IPS DF 6.9 (cell line): Measurements from ENCODE around the gene EEIG2.

Source experiments
- DNase-seq: peaks from one replicate; pipeline ENCODE4 v3.0.0-alpha.2; 2013; ENCODE audit warnings: low read depth, low spot score
- H3K27ac ChIP-seq: one replicate; pipeline ENCODE4 v1.5.1; 2013; ENCODE audit warnings: low read length, control low read depth
- H3K27me3 ChIP-seq: 2 replicates; pipeline ENCODE4 v1.6.1; 2013; ENCODE audit warnings: mild to moderate bottlenecking, low read length; ENCODE audit not compliant: control insufficient read depth, insufficient read depth
- H3K36me3 ChIP-seq: 2 replicates; pipeline ENCODE4 v1.6.1; 2013; ENCODE audit warnings: low read length; ENCODE audit not compliant: control insufficient read depth, insufficient read depth
- H3K4me1 ChIP-seq: 2 replicates; pipeline ENCODE4 v1.6.1; 2013; ENCODE audit warnings: low read length; ENCODE audit not compliant: control insufficient read depth, insufficient read depth
- H3K4me3 ChIP-seq: 2 replicates; pipeline ENCODE4 v1.5.1; 2013; ENCODE audit warnings: mild to moderate bottlenecking, low read length
- H3K9me3 ChIP-seq: 2 replicates; pipeline ENCODE4 v1.6.1; 2013; ENCODE audit warnings: low read length, inconsistent platforms; ENCODE audit not compliant: control insufficient read depth, insufficient read depth
- WGBS: extraction: QIAGEN DNeasy Blood & Tissue Kit; methylation state at CpG from one replicate; pipeline ENCODE4 v1.1.7; 2013; ENCODE audit warnings: mixed read lengths, missing lambda C conversion rate; ENCODE audit not compliant: insufficient read length, insufficient coverage; 5-methylcytosine and 5-hydroxymethylcytosine counted together

The EEIG2 gene

GRCh38 chr1:108600504-108600903 lies 40.6 kb downstream of the EEIG2 start:
- H3K4me1 ChIP-seq: no peaks in the 10 kb centered on the region
- no CpG with 5 or more reads among the region's 4 CpGs for WGBS
- no peak overlapping the region for H3K4me3 ChIP-seq
- H3K36me3 ChIP-seq: no peaks in the 10 kb centered on the region
- H3K9me3 ChIP-seq: no peaks in the 10 kb centered on the region
- DNase-seq: no peak
- H3K27ac ChIP-seq: no peak overlapping the region
- no peaks in the 10 kb centered on the region for H3K27me3 ChIP-seq

GRCh38 chr1:108601708-108602410 lies 42.0 kb downstream of the EEIG2 start:
- WGBS: no CpG with 5 or more reads among the region's 1 CpG
- Histone ChIP-seq H3K4me1 (no peaks in the 10 kb centered on the region), H3K27ac (no peak overlapping the region), H3K36me3 (no peaks in the 10 kb centered on the region), H3K27me3 (no peaks in the 10 kb centered on the region), H3K9me3 (no peaks in the 10 kb centered on the region), H3K4me3 (no peak overlapping the region)
- no peak for DNase-seq

GRCh38 chr1:108605633-108606032 lies 45.7 kb downstream of the EEIG2 start:
- Histone ChIP-seq H3K27ac (no peak overlapping the region), H3K36me3 (no peaks in the 10 kb centered on the region), H3K27me3 (no peaks in the 10 kb centered on the region; the same call in 1 of the 2 replicates)

GRCh38 chr1:108606478-108606877 lies 46.6 kb downstream of the EEIG2 start:
- Histone ChIP-seq H3K4me3 (no peak overlapping the region), H3K36me3 (no peaks in the 10 kb centered on the region), H3K27me3 (no peaks in the 10 kb centered on the region; the same call in 1 of the 2 replicates), H3K4me1 (no peaks in the 10 kb centered on the region), H3K27ac (no peak overlapping the region), H3K9me3 (no peaks in the 10 kb centered on the region)
- no peak for DNase-seq

More at GRCh38 chr1:108605633-108606032, 45.7 kb downstream of the EEIG2 start:
- no peak for DNase-seq
- Histone ChIP-seq H3K4me1 (no peaks in the 10 kb centered on the region), H3K4me3 (no peak overlapping the region), H3K9me3 (no peaks in the 10 kb centered on the region)

GRCh38 chr1:108609483-108610049 lies 49.7 kb downstream of the EEIG2 start:
- no CpG with 5 or more reads among the region's 11 CpGs for WGBS
- no peak for DNase-seq

More at GRCh38 chr1:108609483-108610049, 49.7 kb downstream of the EEIG2 start:
- no peaks in the 10 kb centered on the region; the same call in 1 of the 2 replicates for H3K27me3 ChIP-seq
- H3K36me3 ChIP-seq: no peaks in the 10 kb centered on the region
- H3K4me1 ChIP-seq: no peaks in the 10 kb centered on the region
- no peak overlapping the region for H3K27ac ChIP-seq
- no peaks in the 10 kb centered on the region for H3K9me3 ChIP-seq
- no peak overlapping the region for H3K4me3 ChIP-seq
